ENCODE results near the gene CTDSP1. TPM values are rescaled to one million over a fixed set of nuclear protein-coding genes. Genes with fewer than 3 reads are reported as not detected.

CTDSP1 gene
- total and polyA plus RNA-seq, 2 donors (not counting 1 experiment from before 2014, with no cell fraction given) = 99.8 to 207 TPM

- no peaks in the 10 kb centered on the region for H3K9me3 Mint-ChIP-seq (ENCODE audit: insufficient read depth)
- peak; percentile 59 for DNase-seq
- H2AFZ ChIP-seq (ENCODE audit: insufficient read depth, low read depth, low read length, poor library complexity, severe bottlenecking) = peak overlapping the region; percentile 72
- peaks cover 20% of the 10 kb centered on the region for H3K79me2 ChIP-seq (ENCODE audit: control insufficient read depth, insufficient read depth, low read length)
- peak overlapping the region; percentile 90 for H3K4me3 Mint-ChIP-seq
- ChIA-PET CTCF (interaction anchor here (1.0 to 1.4 kb wide), 3 partner anchors 44 to 128 kb away, joined by 3 to 8 read pairs (median 6); partner anchors contain the start of gene CATIP), POLR2A (interaction anchor here (0.6 to 1.5 kb wide), 12 partner anchors 20 to 492 kb away, joined by 3 to 6 read pairs (median 3); partner anchors contain the start of genes AAMP, CATIP and PNKD)
- peaks cover 48 to 69% of the 10 kb centered on the region in 2 donors for H3K4me1 ChIP-seq (ENCODE audit: control insufficient read depth in 2 of 2, insufficient read depth in 2 of 2, low read length in 2 of 2)
- H3K9me3 ChIP-seq (ENCODE audit: control extremely low read depth in 1 of 3, control insufficient read depth in 2 of 3, insufficient read depth in 1 of 3, low read length in 2 of 3) = peaks cover 0 to 19% (median 0%) of the 10 kb centered on the region in 3 donors
- no peaks in the 10 kb centered on the region for H3K27me3 Mint-ChIP-seq
- peaks cover 35% of the 10 kb centered on the region for H4K20me1 ChIP-seq (ENCODE audit: control insufficient read depth, insufficient read depth, low read length, poor library complexity, severe bottlenecking)
- no peak for ATAC-seq (ENCODE audit: low read depth)
- peak overlapping the region; percentile 90 for H3K4me2 ChIP-seq (replicated peaks; ENCODE audit: low read depth, low read length, poor library complexity, severe bottlenecking)
- peak overlapping the region; percentile 78 for H3K9ac ChIP-seq (ENCODE audit: low read length)
- intact Hi-C loops (cut with micrococcal nuclease) = no loop called here
- TF ChIP-seq CTCF (IDR thresholded peaks at IDR 0.05) (no peak), EZH2 (IDR thresholded peaks at IDR 0.05; ENCODE audit: borderline replicate concordance, insufficient read depth, low read depth, low read length, poor library complexity, severe bottlenecking) (no peak)
- peaks cover 65% of the 10 kb centered on the region for H3K4me1 Mint-ChIP-seq
- H3K27me3 ChIP-seq (replicated peaks in 1 of 4; ENCODE audit: control extremely low read depth in 1 of 4, control insufficient read depth in 3 of 4, insufficient read depth in 4 of 4, low read length in 3 of 4) = no peaks in the 10 kb centered on the region
- H3K27ac Mint-ChIP-seq = peak overlapping the region; percentile 89
- under 1% methylated on average over 47 of the region's 63 CpGs for WGBS (ENCODE audit: insufficient coverage)
- peaks cover 2 to 33% of the 10 kb centered on the region in 2 experiments for H3K36me3 ChIP-seq (replicated peaks in 1 of 2; ENCODE audit: control extremely low read depth in 1 of 2, control insufficient read depth in 1 of 2, extremely low read depth in 1 of 2, insufficient read depth in 2 of 2, low read length in 1 of 2)
- peak overlapping the region; percentile 62 to 84 for H3K27ac ChIP-seq (ENCODE audit: low read length in 2 of 2)
- H3K4me3 ChIP-seq (ENCODE audit: control extremely low read depth in 1 of 5, extremely low read depth in 1 of 5, insufficient read depth in 1 of 5, low read depth in 2 of 5, low read length in 4 of 5) = peak overlapping the region; percentile 57 to 90 (median 89)
Observed at GRCh38 chr2:218400167-218400929, 680 bp downstream of the CTDSP1 start.

Measured in B cell (primary cell).